Measurements from ENCODE around the gene BCL10.

- TF ChIP-seq CTCF (IDR thresholded peaks at IDR 0.05; ENCODE audit: poor library complexity, severe bottlenecking): no peak
- TF ChIP-seq REST (IDR thresholded peaks at IDR 0.05; ENCODE audit: borderline replicate concordance): no peak
- no peak for TF ChIP-seq POLR2AphosphoS5 (IDR thresholded peaks at IDR 0.05)
Measured at GRCh38 chr1:85237613-85238012, 38.8 kb downstream of the BCL10 start.
